Activated naive CD4-positive, alpha-beta T cell treated with anti-CD3 and anti-CD28 coated beads for 36 hours (primary cell): Measurements from ENCODE around the gene PPID. TPM values are rescaled to one million over a fixed set of nuclear protein-coding genes. Genes with fewer than 3 reads are reported as not detected.
A peak's percentile ranks its signal among the peaks of the same experiment; 100 is the strongest.
"Not testable (repeated sequence)": the region's sequence is repeated elsewhere in the genome, so short reads cannot be mapped to it uniquely, and the experiment has no call there.

Source experiments
- CTCF ChIA-PET: fragments of 350-600 bp; sonication (Branson Sonifier 250); formaldehyde crosslinking; loops from one replicate; lab custom pipeline; 2021; ENCODE audit warnings: antibody characterized with exemption; lab: Charles Lee
- DNase-seq: peaks from one replicate; pipeline ENCODE4 v3.0.0-alpha.2; 2020
- H3K27ac Mint-ChIP-seq: one replicate; pipeline ENCODE4 v1.8.0; 2021; ENCODE audit warnings: mild to moderate bottlenecking, mixed read lengths
- H3K27me3 Mint-ChIP-seq: one replicate; pipeline ENCODE4 v1.8.0; 2021; ENCODE audit warnings: low read depth, mixed read lengths
- H3K36me3 Mint-ChIP-seq: one replicate; pipeline ENCODE4 v1.8.0; 2021; ENCODE audit warnings: low read depth, mixed read lengths
- H3K4me1 Mint-ChIP-seq: one replicate; pipeline ENCODE4 v1.8.0; 2021; ENCODE audit warnings: low read depth, mixed read lengths
- H3K4me3 Mint-ChIP-seq: one replicate; pipeline ENCODE4 v1.8.0; 2021; ENCODE audit warnings: mild to moderate bottlenecking, moderate library complexity, mixed read lengths
- H3K9me3 Mint-ChIP-seq: one replicate; pipeline ENCODE4 v1.8.0; 2021; ENCODE audit warnings: mixed read lengths
- intact Hi-C: fragments of 100-400 bp; cut with micrococcal nuclease; formaldehyde crosslinking; loops from one replicate; pipeline ENCODE4 v1.15.1; 2023
- total RNA-seq, 2 experiments: library from RNA; stranded (reverse); gene quantifications; one replicate each; pipeline ENCODE4 v1.2.3, GENCODE V29; 2021

PPID gene
- total RNA-seq, 2 experiments from 2014 or later = 55.4 to 55.6 TPM

GRCh38 chr4:158758703-158759102, 35.5 kb upstream of the PPID start:
- Mint-ChIP-seq H3K27me3 (peaks cover 11% of the 10 kb centered on the region), H3K4me1 (no peaks in the 10 kb centered on the region), H3K27ac (no peak overlapping the region), H3K36me3 (no peaks in the 10 kb centered on the region), H3K9me3 (no peaks in the 10 kb centered on the region), H3K4me3 (no peak overlapping the region)
- intact Hi-C loops = no loop called here
- no peak for DNase-seq
- CTCF ChIA-PET = no interaction called here

GRCh38 chr4:158758142-158758541, 34.9 kb upstream of the PPID start:
- no peak overlapping the region for H3K4me3 Mint-ChIP-seq
- DNase-seq = no peak
- no peak overlapping the region for H3K27ac Mint-ChIP-seq
- H3K27me3 Mint-ChIP-seq = peaks cover 11% of the 10 kb centered on the region
- H3K9me3 Mint-ChIP-seq = no peaks in the 10 kb centered on the region
- intact Hi-C loops = no loop called here
- CTCF ChIA-PET = no interaction called here
- H3K4me1 Mint-ChIP-seq = no peaks in the 10 kb centered on the region
- no peaks in the 10 kb centered on the region for H3K36me3 Mint-ChIP-seq

GRCh38 chr4:158756588-158756987, 33.4 kb upstream of the PPID start:
- Mint-ChIP-seq H3K27ac (no peak overlapping the region), H3K9me3 (no peaks in the 10 kb centered on the region), H3K4me3 (no peak overlapping the region), H3K4me1 (no peaks in the 10 kb centered on the region), H3K36me3 (no peaks in the 10 kb centered on the region), H3K27me3 (peaks cover 11% of the 10 kb centered on the region)
- no peak for DNase-seq
- CTCF ChIA-PET = no interaction called here
- intact Hi-C loops = no loop called here

GRCh38 chr4:158755819-158756218, 32.6 kb upstream of the PPID start:
- H3K36me3 Mint-ChIP-seq, H3K4me3 Mint-ChIP-seq, intact Hi-C loops, CTCF ChIA-PET, H3K4me1 Mint-ChIP-seq, H3K9me3 Mint-ChIP-seq, H3K27ac Mint-ChIP-seq, DNase-seq: not testable (repeated sequence)
- peaks cover 11% of the 10 kb centered on the region for H3K27me3 Mint-ChIP-seq

- Mint-ChIP-seq H3K27me3 (peaks cover 11% of the 10 kb centered on the region), H3K4me3 (no peak overlapping the region), H3K27ac (no peak overlapping the region), H3K4me1 (no peaks in the 10 kb centered on the region), H3K36me3 (no peaks in the 10 kb centered on the region), H3K9me3 (no peaks in the 10 kb centered on the region)
- intact Hi-C loops = no loop called here
- CTCF ChIA-PET = interaction anchor here (0.5 kb wide), 1 partner anchor 729 kb away, joined by 3 read pairs; no protein-coding TSS in a partner anchor
- no peak for DNase-seq
Observed at GRCh38 chr4:158754385-158755180, 31.4 kb upstream of the PPID start.

GRCh38 chr4:158750379-158750778, 27.2 kb upstream of the PPID start:
- H3K27ac Mint-ChIP-seq = no peak overlapping the region
- intact Hi-C loops = no loop called here
- no peak for DNase-seq
- no peaks in the 10 kb centered on the region for H3K36me3 Mint-ChIP-seq
- CTCF ChIA-PET = no interaction called here
- no peaks in the 10 kb centered on the region for H3K9me3 Mint-ChIP-seq
- no peaks in the 10 kb centered on the region for H3K4me1 Mint-ChIP-seq
- no peak overlapping the region for H3K4me3 Mint-ChIP-seq
- no peaks in the 10 kb centered on the region for H3K27me3 Mint-ChIP-seq

GRCh38 chr4:158746537-158746936, 23.3 kb upstream of the PPID start:
- CTCF ChIA-PET, H3K36me3 Mint-ChIP-seq, H3K27ac Mint-ChIP-seq, H3K4me1 Mint-ChIP-seq, H3K4me3 Mint-ChIP-seq, DNase-seq, H3K27me3 Mint-ChIP-seq, H3K9me3 Mint-ChIP-seq, intact Hi-C loops: not testable (repeated sequence)

GRCh38 chr4:158741326-158742021, 18.3 kb upstream of the PPID start:
- CTCF ChIA-PET = interaction anchor here (1.1 kb wide), 1 partner anchor 109 kb away, joined by 5 read pairs; no protein-coding TSS in a partner anchor
- Mint-ChIP-seq H3K36me3 (no peaks in the 10 kb centered on the region), H3K4me1 (no peaks in the 10 kb centered on the region), H3K27ac (no peak overlapping the region), H3K9me3 (no peaks in the 10 kb centered on the region), H3K4me3 (no peak overlapping the region), H3K27me3 (no peaks in the 10 kb centered on the region)
- intact Hi-C loops = no loop called here
- DNase-seq = no peak

- intact Hi-C loops = no loop called here
- no peak for DNase-seq
- H3K4me1 Mint-ChIP-seq = no peaks in the 10 kb centered on the region
- no peaks in the 10 kb centered on the region for H3K36me3 Mint-ChIP-seq
- CTCF ChIA-PET = no interaction called here
- no peak overlapping the region for H3K4me3 Mint-ChIP-seq
- H3K9me3 Mint-ChIP-seq = no peaks in the 10 kb centered on the region
- no peak overlapping the region for H3K27ac Mint-ChIP-seq
- H3K27me3 Mint-ChIP-seq = no peaks in the 10 kb centered on the region
Observed at GRCh38 chr4:158739600-158739999, 16.4 kb upstream of the PPID start.

GRCh38 chr4:158738866-158739265, 15.7 kb upstream of the PPID start:
- Mint-ChIP-seq H3K27ac (no peak overlapping the region), H3K36me3 (no peaks in the 10 kb centered on the region), H3K27me3 (peaks cover 1% of the 10 kb centered on the region), H3K9me3 (no peaks in the 10 kb centered on the region), H3K4me3 (no peak overlapping the region), H3K4me1 (no peaks in the 10 kb centered on the region)
- CTCF ChIA-PET = no interaction called here
- intact Hi-C loops = no loop called here
- no peak for DNase-seq

GRCh38 chr4:158729716-158730559, 6.7 kb upstream of the PPID start:
- Mint-ChIP-seq H3K27ac (no peak overlapping the region), H3K27me3 (peaks cover 26% of the 10 kb centered on the region), H3K9me3 (no peaks in the 10 kb centered on the region), H3K36me3 (no peaks in the 10 kb centered on the region), H3K4me1 (peaks cover 4% of the 10 kb centered on the region), H3K4me3 (no peak overlapping the region)
- peak; percentile 73 for DNase-seq
- CTCF ChIA-PET = interaction anchor here (0.7 to 1.3 kb wide), 3 partner anchors 86 to 127 kb away, joined by 3 to 11 read pairs (median 3); no protein-coding TSS in a partner anchor
- intact Hi-C loops = loop anchor here (1.0 kb wide), 4 partner anchors 120 to 716 kb away; no protein-coding TSS in a partner anchor

- H3K27ac Mint-ChIP-seq = no peak overlapping the region
- peaks cover 25% of the 10 kb centered on the region for H3K27me3 Mint-ChIP-seq
- H3K9me3 Mint-ChIP-seq = no peaks in the 10 kb centered on the region
- H3K36me3 Mint-ChIP-seq = peaks cover 2% of the 10 kb centered on the region
- CTCF ChIA-PET = interaction anchor here (0.9 to 2.2 kb wide), 3 partner anchors 123 to 586 kb away, joined by 3 to 8 read pairs (median 4); no protein-coding TSS in a partner anchor
- intact Hi-C loops = no loop called here
- no peak overlapping the region for H3K4me3 Mint-ChIP-seq
- H3K4me1 Mint-ChIP-seq = peaks cover 13% of the 10 kb centered on the region
- no peak for DNase-seq
Observed at GRCh38 chr4:158728236-158728635, 5.0 kb upstream of the PPID start.
